ENCODE results near the gene DDIAS. TPM values are rescaled to one million over a fixed set of nuclear protein-coding genes. Genes with fewer than 3 reads are reported as not detected.
"Not testable (repeated sequence)": the region's sequence is repeated elsewhere in the genome, so short reads cannot be mapped to it uniquely, and the experiment has no call there.

Gene DDIAS
- polyA plus RNA-seq, 10 donors = 3.1 to 5.2 (median 3.6) TPM

GRCh38 chr11:82920227-82920626 is 18.7 kb downstream of the DDIAS start:
- not testable (repeated sequence) for DNase-seq

- DNase-seq = not testable (repeated sequence)
Measured at GRCh38 chr11:82922396-82923173, 21.0 kb downstream of the DDIAS start.

- no peak for DNase-seq
Measured at GRCh38 chr11:82924522-82925224, 23.1 kb downstream of the DDIAS start.

- DNase-seq = peak; percentile 28 to 57 (median 46)
Measured at GRCh38 chr11:82927264-82927880, 25.8 kb downstream of the DDIAS start.

- DNase-seq = no peak
Measured at GRCh38 chr11:82929121-82929520, 27.6 kb downstream of the DDIAS start.

- DNase-seq = no peak
Measured at GRCh38 chr11:82930229-82930628, 28.7 kb downstream of the DDIAS start.

GRCh38 chr11:82930734-82931133 is 29.2 kb downstream of the DDIAS start:
- DNase-seq = no peak

GRCh38 chr11:82932564-82932963 is 31.0 kb downstream of the DDIAS start:
- DNase-seq = no peak

- DNase-seq = no peak
Measured at GRCh38 chr11:82936261-82936660, 34.7 kb downstream of the DDIAS start.

GRCh38 chr11:82937554-82937953 is 36.0 kb downstream of the DDIAS start:
- no peak for DNase-seq

- no peak for DNase-seq
Measured at GRCh38 chr11:82939456-82939855, 37.9 kb downstream of the DDIAS start.

GRCh38 chr11:82942376-82942775 is 40.8 kb downstream of the DDIAS start:
- DNase-seq = no peak

- not testable (repeated sequence) for DNase-seq
Measured at GRCh38 chr11:82943430-82943829, 41.9 kb downstream of the DDIAS start.

- DNase-seq = no peak
Measured at GRCh38 chr11:82944198-82944597, 42.7 kb downstream of the DDIAS start.

- not testable (repeated sequence) for DNase-seq
Measured at GRCh38 chr11:82945041-82945440, 43.5 kb downstream of the DDIAS start.

- no peak for DNase-seq
Measured at GRCh38 chr11:82945682-82946081, 44.1 kb downstream of the DDIAS start.

- DNase-seq = no peak
Measured at GRCh38 chr11:82949352-82949751, 47.8 kb downstream of the DDIAS start.

GRCh38 chr11:82950502-82950901 is 49.0 kb downstream of the DDIAS start:
- not testable (repeated sequence) for DNase-seq

- DNase-seq = not testable (repeated sequence)
Measured at GRCh38 chr11:82955736-82956453, 54.4 kb downstream of the DDIAS start.

- DNase-seq = no peak
Measured at GRCh38 chr11:82959987-82960778, 58.6 kb downstream of the DDIAS start.

- no peak for DNase-seq
Measured at GRCh38 chr11:82960779-82961143, 59.2 kb downstream of the DDIAS start.
